ENCODE measurements around the gene RNASE4. TPM values are rescaled to one million over a fixed set of nuclear protein-coding genes. Genes with fewer than 3 reads are reported as not detected.

RNASE4 gene
- total RNA-seq, 1 donor from 2014 or later = 1.7 TPM

- TF ChIP-seq CTCF (IDR thresholded peaks at IDR 0.05; ENCODE audit: partially characterized antibody, unreplicated experiment) = no peak
- Mint-ChIP-seq H3K36me3 (ENCODE audit: unreplicated experiment) (no peaks in the 10 kb centered on the region), H3K4me3 (ENCODE audit: unreplicated experiment) (no peak overlapping the region), H3K9me3 (ENCODE audit: unreplicated experiment) (peaks cover 1% of the 10 kb centered on the region), H3K27ac (ENCODE audit: unreplicated experiment) (no peak overlapping the region), H3K4me1 (ENCODE audit: low read depth, unreplicated experiment) (no peaks in the 10 kb centered on the region), H3K27me3 (ENCODE audit: unreplicated experiment) (no peaks in the 10 kb centered on the region)
- DNase-seq = no peak
Observed at GRCh38 chr14:20707622-20708021, 23.3 kb downstream of the RNASE4 start.

GRCh38 chr14:20711261-20711660 is 26.9 kb downstream of the RNASE4 start:
- Mint-ChIP-seq H3K27ac (ENCODE audit: unreplicated experiment) (no peak overlapping the region), H3K4me3 (ENCODE audit: unreplicated experiment) (no peak overlapping the region), H3K4me1 (ENCODE audit: low read depth, unreplicated experiment) (peaks cover 10% of the 10 kb centered on the region), H3K9me3 (ENCODE audit: unreplicated experiment) (peaks cover 4% of the 10 kb centered on the region), H3K36me3 (ENCODE audit: unreplicated experiment) (no peaks in the 10 kb centered on the region), H3K27me3 (ENCODE audit: unreplicated experiment) (no peaks in the 10 kb centered on the region)
- TF ChIP-seq CTCF (IDR thresholded peaks at IDR 0.05; ENCODE audit: partially characterized antibody, unreplicated experiment) = no peak
- DNase-seq = no peak

GRCh38 chr14:20711685-20712084 is 27.3 kb downstream of the RNASE4 start:
- Mint-ChIP-seq H3K27ac (ENCODE audit: unreplicated experiment) (no peak overlapping the region), H3K4me3 (ENCODE audit: unreplicated experiment) (no peak overlapping the region), H3K36me3 (ENCODE audit: unreplicated experiment) (no peaks in the 10 kb centered on the region), H3K27me3 (ENCODE audit: unreplicated experiment) (no peaks in the 10 kb centered on the region), H3K4me1 (ENCODE audit: low read depth, unreplicated experiment) (peaks cover 10% of the 10 kb centered on the region), H3K9me3 (ENCODE audit: unreplicated experiment) (peaks cover 4% of the 10 kb centered on the region)
- no peak for TF ChIP-seq CTCF (IDR thresholded peaks at IDR 0.05; ENCODE audit: partially characterized antibody, unreplicated experiment)
- no peak for DNase-seq

- no peak for DNase-seq
- no peak overlapping the region for H3K4me3 Mint-ChIP-seq (ENCODE audit: unreplicated experiment)
- peaks cover 10% of the 10 kb centered on the region for H3K4me1 Mint-ChIP-seq (ENCODE audit: low read depth, unreplicated experiment)
- H3K27ac Mint-ChIP-seq (ENCODE audit: unreplicated experiment) = no peak overlapping the region
- TF ChIP-seq CTCF (IDR thresholded peaks at IDR 0.05; ENCODE audit: partially characterized antibody, unreplicated experiment) = no peak
- H3K9me3 Mint-ChIP-seq (ENCODE audit: unreplicated experiment) = peaks cover 4% of the 10 kb centered on the region
- H3K36me3 Mint-ChIP-seq (ENCODE audit: unreplicated experiment) = no peaks in the 10 kb centered on the region
- no peaks in the 10 kb centered on the region for H3K27me3 Mint-ChIP-seq (ENCODE audit: unreplicated experiment)
Observed at GRCh38 chr14:20712904-20713303, 28.5 kb downstream of the RNASE4 start.

GRCh38 chr14:20714593-20715250 is 30.4 kb downstream of the RNASE4 start:
- Mint-ChIP-seq H3K36me3 (ENCODE audit: unreplicated experiment) (no peaks in the 10 kb centered on the region), H3K9me3 (ENCODE audit: unreplicated experiment) (peaks cover 4% of the 10 kb centered on the region), H3K4me1 (ENCODE audit: low read depth, unreplicated experiment) (peaks cover 10% of the 10 kb centered on the region), H3K27me3 (ENCODE audit: unreplicated experiment) (no peaks in the 10 kb centered on the region), H3K27ac (ENCODE audit: unreplicated experiment) (no peak overlapping the region), H3K4me3 (ENCODE audit: unreplicated experiment) (no peak overlapping the region)
- no peak for TF ChIP-seq CTCF (IDR thresholded peaks at IDR 0.05; ENCODE audit: partially characterized antibody, unreplicated experiment)
- DNase-seq = no peak
